ENCODE results near the gene IRF6.
A peak's percentile ranks its signal among the peaks of the same experiment; 100 is the strongest.

IRF6 gene

DNA sequence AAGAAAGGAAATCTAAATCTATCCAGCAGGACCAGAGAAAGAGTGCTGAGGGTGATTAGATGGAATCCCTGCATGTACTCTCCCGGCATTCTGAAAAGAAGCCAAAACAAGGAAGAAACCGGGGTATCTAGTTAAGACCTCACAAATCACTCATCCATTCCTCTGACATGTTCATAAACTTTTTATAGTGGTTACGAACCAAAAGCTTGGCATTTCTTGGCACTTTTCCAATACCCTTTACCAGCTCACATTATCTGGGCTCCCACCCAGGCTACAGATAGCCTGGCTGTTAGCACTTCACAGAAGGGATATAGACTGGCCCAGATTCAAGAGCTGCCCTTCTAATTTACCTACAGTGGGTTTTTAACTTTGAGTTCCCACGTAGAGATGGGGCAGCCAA, 19.8 kb downstream of the IRF6 start:
- H3K4me3 ChIP-seq (ENCODE audit: low read depth, low read length, poor library complexity, severe bottlenecking), result no peak overlapping the region
- H3K79me2 ChIP-seq (ENCODE audit: insufficient read depth, low read length), result no peaks in the 10 kb centered on the region
- H3F3A ChIP-seq (ENCODE audit: insufficient read depth, low read length), result no peaks in the 10 kb centered on the region
- H3K27ac ChIP-seq (ENCODE audit: low read depth, low read length, poor library complexity, severe bottlenecking), result no peak overlapping the region
- H3K27me3 ChIP-seq (ENCODE audit: insufficient read depth, low read length), result no peaks in the 10 kb centered on the region
- no peaks in the 10 kb centered on the region for H4K20me1 ChIP-seq (ENCODE audit: insufficient read depth, low read length)
- H3K4me2 ChIP-seq (ENCODE audit: low read length), result no peak overlapping the region
- no peak overlapping the region for H3K9ac ChIP-seq (ENCODE audit: low read length)
- no peak for TF ChIP-seq EZH2 (IDR thresholded peaks at IDR 0.05; ENCODE audit: borderline replicate concordance, low read length)
- TF ChIP-seq, protein P1, sequence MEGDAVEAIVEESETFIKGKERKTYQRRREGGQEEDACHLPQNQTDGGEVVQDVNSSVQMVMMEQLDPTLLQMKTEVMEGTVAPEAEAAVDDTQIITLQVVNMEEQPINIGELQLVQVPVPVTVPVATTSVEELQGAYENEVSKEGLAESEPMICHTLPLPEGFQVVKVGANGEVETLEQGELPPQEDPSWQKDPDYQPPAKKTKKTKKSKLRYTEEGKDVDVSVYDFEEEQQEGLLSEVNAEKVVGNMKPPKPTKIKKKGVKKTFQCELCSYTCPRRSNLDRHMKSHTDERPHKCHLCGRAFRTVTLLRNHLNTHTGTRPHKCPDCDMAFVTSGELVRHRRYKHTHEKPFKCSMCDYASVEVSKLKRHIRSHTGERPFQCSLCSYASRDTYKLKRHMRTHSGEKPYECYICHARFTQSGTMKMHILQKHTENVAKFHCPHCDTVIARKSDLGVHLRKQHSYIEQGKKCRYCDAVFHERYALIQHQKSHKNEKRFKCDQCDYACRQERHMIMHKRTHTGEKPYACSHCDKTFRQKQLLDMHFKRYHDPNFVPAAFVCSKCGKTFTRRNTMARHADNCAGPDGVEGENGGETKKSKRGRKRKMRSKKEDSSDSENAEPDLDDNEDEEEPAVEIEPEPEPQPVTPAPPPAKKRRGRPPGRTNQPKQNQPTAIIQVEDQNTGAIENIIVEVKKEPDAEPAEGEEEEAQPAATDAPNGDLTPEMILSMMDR (IDR thresholded peaks at IDR 0.05; ENCODE audit: low read length), result no peak
- peaks cover 23% of the 10 kb centered on the region for H3K36me3 ChIP-seq (ENCODE audit: insufficient read depth, low read length)
- no peak overlapping the region for H2AFZ ChIP-seq (ENCODE audit: low read length)
- peaks cover 15% of the 10 kb centered on the region for H3K4me1 ChIP-seq (ENCODE audit: insufficient read depth, low read length, severe bottlenecking)
- no peaks in the 10 kb centered on the region for H3K9me2 ChIP-seq (ENCODE audit: low read depth, low read length)
- peaks cover 3% of the 10 kb centered on the region; the same call in 1 of the 2 replicates for H3K9me3 ChIP-seq (ENCODE audit: low read length)

DNA sequence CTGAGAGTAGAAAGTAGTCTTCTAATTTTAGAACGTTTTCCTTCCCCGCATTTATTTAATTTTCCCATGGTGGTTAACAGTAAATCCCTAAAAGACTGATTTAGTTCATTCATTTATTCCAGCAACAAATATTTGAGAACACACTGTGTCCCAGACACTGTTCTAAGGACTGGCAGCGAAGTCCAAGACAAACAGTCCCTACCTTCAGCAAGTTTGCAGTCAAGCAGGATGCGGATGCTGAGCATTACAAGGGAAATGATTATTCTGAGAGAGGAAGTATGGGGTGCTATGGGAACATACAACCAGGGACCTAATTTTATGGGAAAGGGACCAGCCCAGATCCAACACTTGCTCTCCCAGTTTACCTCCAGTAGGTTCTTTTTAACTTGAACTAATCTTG, 20.4 kb downstream of the IRF6 start:
- Histone ChIP-seq H3F3A (ENCODE audit: insufficient read depth, low read length) (no peaks in the 10 kb centered on the region), H3K9ac (ENCODE audit: low read length) (no peak overlapping the region), H3K79me2 (ENCODE audit: insufficient read depth, low read length) (no peaks in the 10 kb centered on the region), H2AFZ (ENCODE audit: low read length) (no peak overlapping the region), H3K27me3 (ENCODE audit: insufficient read depth, low read length) (no peaks in the 10 kb centered on the region), H3K4me2 (ENCODE audit: low read length) (no peak overlapping the region), H3K4me3 (ENCODE audit: low read depth, low read length, poor library complexity, severe bottlenecking) (no peak overlapping the region), H3K9me3 (ENCODE audit: low read length) (peaks cover 3% of the 10 kb centered on the region; the same call in 1 of the 2 replicates), H3K9me2 (ENCODE audit: low read depth, low read length) (no peaks in the 10 kb centered on the region), H3K36me3 (ENCODE audit: insufficient read depth, low read length) (peaks cover 24% of the 10 kb centered on the region), H4K20me1 (ENCODE audit: insufficient read depth, low read length) (no peaks in the 10 kb centered on the region), H3K27ac (ENCODE audit: low read depth, low read length, poor library complexity, severe bottlenecking) (no peak overlapping the region), H3K4me1 (ENCODE audit: insufficient read depth, low read length, severe bottlenecking) (peaks cover 15% of the 10 kb centered on the region)
- TF ChIP-seq, protein P1 (IDR thresholded peaks at IDR 0.05; ENCODE audit: low read length), result no peak
- TF ChIP-seq EZH2 (IDR thresholded peaks at IDR 0.05; ENCODE audit: borderline replicate concordance, low read length), result no peak

DNA sequence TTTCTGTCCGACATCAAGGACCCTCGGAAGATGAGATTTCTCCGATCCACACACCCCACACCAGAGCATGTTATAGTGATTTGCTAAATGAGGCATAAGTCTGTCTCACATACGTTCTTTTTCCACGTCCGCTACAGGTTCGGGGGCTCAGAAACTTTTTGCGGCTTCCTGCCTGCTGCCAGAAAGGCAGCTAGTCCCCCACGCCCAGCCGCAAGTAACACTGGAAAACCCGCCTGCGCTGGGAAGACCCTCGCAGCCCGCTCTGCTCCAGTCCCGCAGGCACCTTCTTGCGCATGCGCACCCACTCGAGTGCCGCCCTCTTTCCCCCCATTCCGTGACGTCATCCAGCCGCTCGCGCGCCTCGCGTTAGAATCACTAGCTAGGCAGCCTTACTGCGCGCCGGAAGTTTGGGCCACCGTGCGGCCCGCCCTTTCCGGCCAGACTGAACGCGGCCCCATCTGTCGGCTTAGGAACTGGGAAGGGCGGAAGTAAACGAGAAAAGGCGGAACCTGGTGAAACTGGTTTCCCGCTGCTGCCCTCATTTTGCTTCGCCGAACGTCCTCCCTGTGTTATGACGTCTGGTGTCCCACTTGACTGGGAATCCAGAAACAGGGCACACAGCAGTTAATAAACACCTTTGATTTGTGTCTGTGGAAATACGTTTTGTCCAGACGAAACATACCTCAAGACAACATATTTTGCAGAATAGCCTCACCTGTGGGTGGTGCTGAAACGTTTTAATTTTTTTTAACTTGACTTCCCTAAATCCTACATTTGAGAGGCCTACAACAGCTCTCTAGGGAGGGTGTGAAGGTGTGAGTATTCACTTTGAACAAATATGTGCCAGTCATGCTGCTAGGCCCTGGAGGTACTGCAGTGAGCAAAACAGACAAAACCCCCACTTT, 21.4 kb downstream of the IRF6 start, which contains the start of gene C1orf74:
Gene C1orf74, minus strand, starts transcription at position 295 of the 905 bp plus-strand sequence. CDS start 925 bp downstream, outside the sequence.
- H3K79me2 ChIP-seq (ENCODE audit: insufficient read depth, low read length), result no peaks in the 10 kb centered on the region
- H3K4me2 ChIP-seq (ENCODE audit: low read length), result peak within 1 kb of the TSS; percentile 90
- H3K9me3 ChIP-seq (ENCODE audit: low read length), result peaks cover 3% of the 10 kb centered on the region; the same call in 1 of the 2 replicates

More for the DNA sequence above, 21.4 kb downstream of the IRF6 start, which contains the start of gene C1orf74:
- Histone ChIP-seq H3K36me3 (ENCODE audit: insufficient read depth, low read length) (peaks cover 24% of the 10 kb centered on the region), H4K20me1 (ENCODE audit: insufficient read depth, low read length) (no peaks in the 10 kb centered on the region), H3K9ac (ENCODE audit: low read length) (peak within 1 kb of the TSS; percentile 97), H3K27ac (ENCODE audit: low read depth, low read length, poor library complexity, severe bottlenecking) (peak within 1 kb of the TSS; percentile 56), H3K27me3 (ENCODE audit: insufficient read depth, low read length) (no peaks in the 10 kb centered on the region), H3F3A (ENCODE audit: insufficient read depth, low read length) (no peaks in the 10 kb centered on the region), H3K9me2 (ENCODE audit: low read depth, low read length) (no peaks in the 10 kb centered on the region), H3K4me3 (ENCODE audit: low read depth, low read length, poor library complexity, severe bottlenecking) (peak within 1 kb of the TSS; percentile 96), H2AFZ (ENCODE audit: low read length) (peak within 1 kb of the TSS; percentile 22), H3K4me1 (ENCODE audit: insufficient read depth, low read length, severe bottlenecking) (peaks cover 15% of the 10 kb centered on the region)
- TF ChIP-seq, protein P1 (IDR thresholded peaks at IDR 0.05; ENCODE audit: low read length), result no peak
- TF ChIP-seq EZH2 (IDR thresholded peaks at IDR 0.05; ENCODE audit: borderline replicate concordance, low read length), result no peak

All from OCI-LY1 (cell line).